Measurements from ENCODE around the gene TRAPPC14. TPM values are rescaled to one million over a fixed set of nuclear protein-coding genes. Genes with fewer than 3 reads are reported as not detected.

Gene TRAPPC14
- total and polyA plus RNA-seq, 2 of the 13 experiments (the other 11 are each of a cell fraction or from before 2014, with no cell fraction given): 4.7 to 9.6 TPM

DNA sequence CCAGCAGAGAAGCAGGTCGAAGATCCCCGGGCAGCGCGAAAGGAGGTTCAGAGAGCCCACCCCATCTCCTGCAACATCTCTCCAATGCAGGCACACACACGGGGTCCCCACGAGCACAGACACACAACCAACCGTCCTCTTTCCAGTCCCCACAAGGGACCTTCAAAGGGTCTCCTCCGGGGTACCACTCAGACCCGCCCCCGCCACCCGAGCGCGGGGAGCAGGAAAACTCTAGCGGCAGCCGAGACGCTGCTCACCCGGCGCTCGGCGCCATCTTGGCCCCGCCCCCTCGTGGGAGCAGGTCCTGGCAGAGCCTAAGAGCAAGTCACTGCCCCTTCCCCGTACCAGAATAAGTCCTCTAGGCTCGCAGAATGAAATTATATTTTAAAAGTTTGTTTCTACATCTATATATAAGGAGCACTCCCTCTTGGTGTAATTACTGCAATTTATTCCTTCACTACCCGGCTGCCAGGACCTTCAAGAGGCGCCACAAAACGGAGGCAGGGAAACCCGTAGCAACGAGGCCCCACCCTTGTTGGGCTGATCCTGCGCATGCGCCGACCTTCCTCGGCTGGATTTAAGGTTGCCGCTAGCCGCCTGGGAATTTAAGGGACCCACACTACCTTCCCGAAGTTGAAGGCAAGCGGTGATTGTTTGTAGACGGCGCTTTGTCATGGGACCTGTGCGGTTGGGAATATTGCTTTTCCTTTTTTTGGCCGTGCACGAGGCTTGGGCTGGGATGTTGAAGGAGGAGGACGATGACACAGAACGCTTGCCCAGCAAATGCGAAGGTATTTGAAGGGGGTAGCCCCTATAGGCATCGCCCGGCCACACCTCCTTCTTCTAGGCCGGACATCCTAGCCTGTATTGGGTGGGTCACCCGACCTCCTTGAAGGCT is 39.2 kb downstream of the TRAPPC14 start, which contains the start of the genes CNPY4 and TAF6 (continued):
- TF ChIP-seq, protein P1, sequence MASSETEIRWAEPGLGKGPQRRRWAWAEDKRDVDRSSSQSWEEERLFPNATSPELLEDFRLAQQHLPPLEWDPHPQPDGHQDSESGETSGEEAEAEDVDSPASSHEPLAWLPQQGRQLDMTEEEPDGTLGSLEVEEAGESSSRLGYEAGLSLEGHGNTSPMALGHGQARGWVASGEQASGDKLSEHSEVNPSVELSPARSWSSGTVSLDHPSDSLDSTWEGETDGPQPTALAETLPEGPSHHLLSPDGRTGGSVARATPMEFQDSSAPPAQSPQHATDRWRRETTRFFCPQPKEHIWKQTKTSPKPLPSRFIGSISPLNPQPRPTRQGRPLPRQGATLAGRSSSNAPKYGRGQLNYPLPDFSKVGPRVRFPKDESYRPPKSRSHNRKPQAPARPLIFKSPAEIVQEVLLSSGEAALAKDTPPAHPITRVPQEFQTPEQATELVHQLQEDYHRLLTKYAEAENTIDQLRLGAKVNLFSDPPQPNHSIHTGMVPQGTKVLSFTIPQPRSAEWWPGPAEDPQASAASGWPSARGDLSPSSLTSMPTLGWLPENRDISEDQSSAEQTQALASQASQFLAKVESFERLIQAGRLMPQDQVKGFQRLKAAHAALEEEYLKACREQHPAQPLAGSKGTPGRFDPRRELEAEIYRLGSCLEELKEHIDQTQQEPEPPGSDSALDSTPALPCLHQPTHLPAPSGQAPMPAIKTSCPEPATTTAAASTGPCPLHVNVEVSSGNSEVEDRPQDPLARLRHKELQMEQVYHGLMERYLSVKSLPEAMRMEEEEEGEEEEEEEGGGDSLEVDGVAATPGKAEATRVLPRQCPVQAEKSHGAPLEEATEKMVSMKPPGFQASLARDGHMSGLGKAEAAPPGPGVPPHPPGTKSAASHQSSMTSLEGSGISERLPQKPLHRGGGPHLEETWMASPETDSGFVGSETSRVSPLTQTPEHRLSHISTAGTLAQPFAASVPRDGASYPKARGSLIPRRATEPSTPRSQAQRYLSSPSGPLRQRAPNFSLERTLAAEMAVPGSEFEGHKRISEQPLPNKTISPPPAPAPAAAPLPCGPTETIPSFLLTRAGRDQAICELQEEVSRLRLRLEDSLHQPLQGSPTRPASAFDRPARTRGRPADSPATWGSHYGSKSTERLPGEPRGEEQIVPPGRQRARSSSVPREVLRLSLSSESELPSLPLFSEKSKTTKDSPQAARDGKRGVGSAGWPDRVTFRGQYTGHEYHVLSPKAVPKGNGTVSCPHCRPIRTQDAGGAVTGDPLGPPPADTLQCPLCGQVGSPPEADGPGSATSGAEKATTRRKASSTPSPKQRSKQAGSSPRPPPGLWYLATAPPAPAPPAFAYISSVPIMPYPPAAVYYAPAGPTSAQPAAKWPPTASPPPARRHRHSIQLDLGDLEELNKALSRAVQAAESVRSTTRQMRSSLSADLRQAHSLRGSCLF (CRISPR knock-in tag; IDR thresholded peaks at IDR 0.05; ENCODE audit: borderline replicate concordance): peak; percentile 70; the same call in 1 of the 2 replicates
- no peak for TF ChIP-seq MAFG (CRISPR knock-in tag; IDR thresholded peaks at IDR 0.05)
- no peak for TF ChIP-seq MBD4 (IDR thresholded peaks at IDR 0.05; ENCODE audit: borderline replicate concordance, low read length)
- TF ChIP-seq CBX5 (CRISPR knock-in tag; IDR thresholded peaks at IDR 0.05; ENCODE audit: borderline replicate concordance): no peak; the same call in 1 of the 2 replicates
- TF ChIP-seq ZNF468 (CRISPR knock-in tag; IDR thresholded peaks at IDR 0.05): no peak
- peak; percentile 49; the same call in 1 of the 2 replicates for TF ChIP-seq CREM (IDR thresholded peaks at IDR 0.05)
- TF ChIP-seq CREM (CRISPR knock-in tag; IDR thresholded peaks at IDR 0.05): no peak
- no peak for TF ChIP-seq ZNF512B (CRISPR knock-in tag; IDR thresholded peaks at IDR 0.05; ENCODE audit: borderline replicate concordance)
- no peak for TF ChIP-seq CREB1 (IDR thresholded peaks at IDR 0.05)
- TF ChIP-seq CREB1 (CRISPR knock-in tag; IDR thresholded peaks at IDR 0.05): no peak
- TF ChIP-seq HBP1 (CRISPR knock-in tag; IDR thresholded peaks at IDR 0.05; ENCODE audit: low read depth): no peak
- TF ChIP-seq ELF4 (CRISPR knock-in tag; IDR thresholded peaks at IDR 0.05; ENCODE audit: borderline replicate concordance): peak; percentile 52; the same call in 1 of the 2 replicates
- TF ChIP-seq TEAD2 (CRISPR knock-in tag; IDR thresholded peaks at IDR 0.05): 0 out of 2 replicates have a peak, but pooled peaks have one; percentile 60
- TF ChIP-seq ZKSCAN1 (IDR thresholded peaks at IDR 0.05; ENCODE audit: low read length): no peak
- no peak for TF ChIP-seq TRIM24 (CRISPR knock-in tag; IDR thresholded peaks at IDR 0.05)
- TF ChIP-seq EZH2 (conservative IDR thresholded peaks at IDR 0.05; ENCODE audit: low read depth, low read length): no peak
- TF ChIP-seq HDAC2 (CRISPR knock-in tag; IDR thresholded peaks at IDR 0.05): peak; percentile 21
- no peak for TF ChIP-seq JUN (CRISPR knock-in tag; IDR thresholded peaks at IDR 0.05)
- TF ChIP-seq CHD2 (IDR thresholded peaks at IDR 0.05; ENCODE audit: low read depth, low read length): no peak
- TF ChIP-seq LBX2 (CRISPR knock-in tag; IDR thresholded peaks at IDR 0.05; ENCODE audit: borderline replicate concordance): no peak; the same call in 1 of the 2 replicates
- no peak; the same call in 1 of the 2 replicates for TF ChIP-seq ZMYM4 (CRISPR knock-in tag; IDR thresholded peaks at IDR 0.05)

Measured in HepG2 (cell line).